Vagina (tissue), 2 donors: ENCODE data around the gene CLEC18A. TPM values are rescaled to one million over a fixed set of nuclear protein-coding genes. Genes with fewer than 3 reads are reported as not detected.

Experiments
- DNase-seq, 2 donors: peaks; one replicate each; pipeline ENCODE4 v3.0.0-alpha.2; 2017; ENCODE audit errors: extremely low spot score in 2 of 2
- H3K27ac ChIP-seq: fragments of 200-600 bp; sonication (generic); one replicate; pipeline ENCODE4 v1.5.1; 2019
- H3K27me3 ChIP-seq: fragments of 200-600 bp; sonication (generic); one replicate; pipeline ENCODE4 v1.5.1; 2019
- H3K36me3 ChIP-seq, 2 donors: fragments of 200-600 bp; sonication (generic); one replicate each; pipeline ENCODE4 v1.5.1; 2017 to 2019
- H3K4me1 ChIP-seq: fragments of 200-600 bp; sonication (generic); one replicate; pipeline ENCODE4 v1.5.1; 2019
- H3K4me3 ChIP-seq, 2 donors: fragments of 200-600 bp; sonication (generic); 1 replicate in 1 of 2; 2 replicates in 1 of 2; pipeline ENCODE4 v1.5.1; 2016 to 2019
- H3K9me3 ChIP-seq: fragments of 200-600 bp; sonication (generic); one replicate; pipeline ENCODE4 v1.5.1; 2019
- CTCF ChIP-seq, 3 experiments: fragments of 450-650 bp in 2 of 3; fragments of 200-600 bp in 1 of 3; sonication (generic) in 1 of 3; IDR thresholded peaks; one replicate each; pipeline ENCODE4 v1.5.1; 2017 to 2019; ENCODE audit warnings: antibody characterized with exemption in 3 of 3, mild to moderate bottlenecking in 2 of 3, moderate library complexity in 2 of 3
- POLR2A ChIP-seq, 2 donors: fragments of 450-650 bp; IDR thresholded peaks; one replicate each; pipeline ENCODE4 v1.6.1; 2017; ENCODE audit warnings: antibody characterized with exemption in 2 of 2, mild to moderate bottlenecking in 2 of 2, moderate library complexity in 2 of 2
- POLR2AphosphoS5 ChIP-seq, 2 donors: sonication (generic); formaldehyde crosslinking; IDR thresholded peaks; one replicate each; pipeline ENCODE4 v1.9.0; 2017; ENCODE audit warnings: antibody characterized with exemption in 2 of 2, mild to moderate bottlenecking in 2 of 2, low read depth in 1 of 2; ENCODE audit not compliant: insufficient read depth in 1 of 2
- intact Hi-C: fragments of 100-400 bp; cut with DNase I; formaldehyde crosslinking; loops from one replicate; pipeline ENCODE4 v1.15.1; 2023
- total RNA-seq: library from RNA; depleted of rRNA; stranded (reverse); fragments of >200 nt; gene quantifications from one replicate; pipeline ENCODE4 v1.2.3, GENCODE V29; 2016

The CLEC18A gene
- total RNA-seq, 1 donor from 2014 or later = 1.2 TPM

- H3K9me3 ChIP-seq = no peaks in the 10 kb centered on the region
- no peak for DNase-seq
- H3K4me3 ChIP-seq = peak overlapping the region; percentile 28 to 33
- peak in 1 of 2 donors; percentile 51 for TF ChIP-seq POLR2A (IDR thresholded peaks at IDR 0.05)
- TF ChIP-seq CTCF (IDR thresholded peaks at IDR 0.05) = no peak
- TF ChIP-seq POLR2AphosphoS5 (IDR thresholded peaks at IDR 0.05; ENCODE audit: insufficient read depth in 1 of 2, low read depth in 1 of 2) = peak; percentile 9 to 79
- H3K4me1 ChIP-seq = peaks cover 40% of the 10 kb centered on the region
- H3K27me3 ChIP-seq = no peaks in the 10 kb centered on the region
- intact Hi-C loops = no loop called here
- H3K27ac ChIP-seq = peak overlapping the region; percentile 89
- H3K36me3 ChIP-seq = no peaks in the 10 kb centered on the region
Observed at GRCh38 chr16:69924777-69925191, 26.4 kb upstream of the CLEC18A start.

- Histone ChIP-seq H3K27me3 (no peaks in the 10 kb centered on the region), H3K4me1 (peaks cover 44% of the 10 kb centered on the region), H3K36me3 (no peaks in the 10 kb centered on the region), H3K4me3 (peak overlapping the region; percentile 28 to 33), H3K27ac (peak overlapping the region; percentile 89), H3K9me3 (no peaks in the 10 kb centered on the region)
- intact Hi-C loops = no loop called here
- DNase-seq = no peak
- no peak for TF ChIP-seq POLR2AphosphoS5 (IDR thresholded peaks at IDR 0.05; ENCODE audit: insufficient read depth in 1 of 2, low read depth in 1 of 2)
- no peak for TF ChIP-seq CTCF (IDR thresholded peaks at IDR 0.05)
- TF ChIP-seq POLR2A (IDR thresholded peaks at IDR 0.05) = no peak
Observed at GRCh38 chr16:69925311-69925710, 25.8 kb upstream of the CLEC18A start.

GRCh38 chr16:69926241-69926640 lies 24.9 kb upstream of the CLEC18A start:
- TF ChIP-seq POLR2A (IDR thresholded peaks at IDR 0.05) (no peak), POLR2AphosphoS5 (IDR thresholded peaks at IDR 0.05; ENCODE audit: insufficient read depth in 1 of 2, low read depth in 1 of 2) (no peak), CTCF (IDR thresholded peaks at IDR 0.05) (no peak)
- H3K27me3 ChIP-seq = no peaks in the 10 kb centered on the region
- intact Hi-C loops = loop anchor here (2.0 kb wide), 1 partner anchor 77 kb away; no protein-coding TSS in a partner anchor
- peak overlapping the region; percentile 66 for H3K27ac ChIP-seq
- no peak for DNase-seq
- H3K4me3 ChIP-seq = peak overlapping the region in 1 of 2 donors; percentile 39
- peaks cover 0 to 8% of the 10 kb centered on the region in 2 donors for H3K36me3 ChIP-seq
- peaks cover 44% of the 10 kb centered on the region for H3K4me1 ChIP-seq
- H3K9me3 ChIP-seq = no peaks in the 10 kb centered on the region

GRCh38 chr16:69927056-69927757 lies 23.9 kb upstream of the CLEC18A start:
- Histone ChIP-seq H3K27me3 (no peaks in the 10 kb centered on the region), H3K4me1 (peaks cover 44% of the 10 kb centered on the region), H3K4me3 (peak overlapping the region; percentile 7 to 39), H3K27ac (peak overlapping the region; percentile 66), H3K36me3 (peaks cover 0 to 18% of the 10 kb centered on the region in 2 donors), H3K9me3 (no peaks in the 10 kb centered on the region)
- intact Hi-C loops = loop anchor here (2.0 kb wide), 1 partner anchor 78 kb away; no protein-coding TSS in a partner anchor
- TF ChIP-seq POLR2A (IDR thresholded peaks at IDR 0.05) = no peak
- TF ChIP-seq POLR2AphosphoS5 (IDR thresholded peaks at IDR 0.05; ENCODE audit: insufficient read depth in 1 of 2, low read depth in 1 of 2) = peak in 1 of 2 donors; percentile 57
- no peak for TF ChIP-seq CTCF (IDR thresholded peaks at IDR 0.05)
- no peak for DNase-seq

- no peaks in the 10 kb centered on the region for H3K9me3 ChIP-seq
- peaks cover 0 to 33% of the 10 kb centered on the region in 2 donors for H3K36me3 ChIP-seq
- intact Hi-C loops = no loop called here
- no peak for DNase-seq
- no peak for TF ChIP-seq CTCF (IDR thresholded peaks at IDR 0.05)
- TF ChIP-seq POLR2AphosphoS5 (IDR thresholded peaks at IDR 0.05; ENCODE audit: insufficient read depth in 1 of 2, low read depth in 1 of 2) = no peak
- no peak for TF ChIP-seq POLR2A (IDR thresholded peaks at IDR 0.05)
- H3K27me3 ChIP-seq = no peaks in the 10 kb centered on the region
- no peak overlapping the region for H3K4me3 ChIP-seq
- no peak overlapping the region for H3K27ac ChIP-seq
- H3K4me1 ChIP-seq = peaks cover 44% of the 10 kb centered on the region
Observed at GRCh38 chr16:69928856-69929400, 22.2 kb upstream of the CLEC18A start.
